Measurements from ENCODE around the gene UHRF1. TPM values are rescaled to one million over a fixed set of nuclear protein-coding genes. Genes with fewer than 3 reads are reported as not detected.

The UHRF1 gene
- total RNA-seq, 1 donor from 2014 or later, result 16.8 TPM

DNA sequence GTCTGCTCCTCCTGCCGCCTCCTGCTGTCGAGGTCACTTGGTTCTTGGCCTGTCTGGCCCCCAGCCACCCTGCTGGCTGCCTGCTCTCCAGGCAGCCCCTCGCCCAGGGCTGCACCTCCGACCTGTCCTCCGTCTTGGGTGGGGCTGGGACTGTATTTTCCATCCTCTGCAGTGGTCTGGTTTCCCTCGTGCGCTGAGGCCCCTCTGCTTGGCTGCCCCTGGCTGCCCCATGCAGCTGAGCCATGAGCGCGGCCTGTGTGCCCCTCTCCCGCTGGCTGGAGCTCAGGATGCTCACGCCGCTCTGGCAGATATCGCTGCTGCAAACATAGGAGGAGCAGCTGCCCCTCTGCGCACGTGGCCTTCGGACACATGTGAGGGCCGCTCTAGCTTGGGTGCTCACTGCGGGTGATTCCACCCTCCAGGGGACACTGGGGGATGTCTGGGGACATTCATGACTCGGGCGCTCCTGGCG is 14.0 kb downstream of the UHRF1 start:
- Mint-ChIP-seq H3K27me3 (ENCODE audit: unreplicated experiment) (peaks cover 7% of the 10 kb centered on the region), H3K36me3 (ENCODE audit: low read depth, unreplicated experiment) (no peaks in the 10 kb centered on the region), H3K9me3 (ENCODE audit: unreplicated experiment) (no peaks in the 10 kb centered on the region), H3K4me3 (ENCODE audit: unreplicated experiment) (no peak overlapping the region), H3K4me1 (ENCODE audit: unreplicated experiment) (no peaks in the 10 kb centered on the region), H3K27ac (ENCODE audit: unreplicated experiment) (no peak overlapping the region)
- TF ChIP-seq, protein P1, sequence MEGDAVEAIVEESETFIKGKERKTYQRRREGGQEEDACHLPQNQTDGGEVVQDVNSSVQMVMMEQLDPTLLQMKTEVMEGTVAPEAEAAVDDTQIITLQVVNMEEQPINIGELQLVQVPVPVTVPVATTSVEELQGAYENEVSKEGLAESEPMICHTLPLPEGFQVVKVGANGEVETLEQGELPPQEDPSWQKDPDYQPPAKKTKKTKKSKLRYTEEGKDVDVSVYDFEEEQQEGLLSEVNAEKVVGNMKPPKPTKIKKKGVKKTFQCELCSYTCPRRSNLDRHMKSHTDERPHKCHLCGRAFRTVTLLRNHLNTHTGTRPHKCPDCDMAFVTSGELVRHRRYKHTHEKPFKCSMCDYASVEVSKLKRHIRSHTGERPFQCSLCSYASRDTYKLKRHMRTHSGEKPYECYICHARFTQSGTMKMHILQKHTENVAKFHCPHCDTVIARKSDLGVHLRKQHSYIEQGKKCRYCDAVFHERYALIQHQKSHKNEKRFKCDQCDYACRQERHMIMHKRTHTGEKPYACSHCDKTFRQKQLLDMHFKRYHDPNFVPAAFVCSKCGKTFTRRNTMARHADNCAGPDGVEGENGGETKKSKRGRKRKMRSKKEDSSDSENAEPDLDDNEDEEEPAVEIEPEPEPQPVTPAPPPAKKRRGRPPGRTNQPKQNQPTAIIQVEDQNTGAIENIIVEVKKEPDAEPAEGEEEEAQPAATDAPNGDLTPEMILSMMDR (IDR thresholded peaks at IDR 0.05; ENCODE audit: unreplicated experiment), result no peak
- DNase-seq (ENCODE audit: low spot score), result no peak

DNA sequence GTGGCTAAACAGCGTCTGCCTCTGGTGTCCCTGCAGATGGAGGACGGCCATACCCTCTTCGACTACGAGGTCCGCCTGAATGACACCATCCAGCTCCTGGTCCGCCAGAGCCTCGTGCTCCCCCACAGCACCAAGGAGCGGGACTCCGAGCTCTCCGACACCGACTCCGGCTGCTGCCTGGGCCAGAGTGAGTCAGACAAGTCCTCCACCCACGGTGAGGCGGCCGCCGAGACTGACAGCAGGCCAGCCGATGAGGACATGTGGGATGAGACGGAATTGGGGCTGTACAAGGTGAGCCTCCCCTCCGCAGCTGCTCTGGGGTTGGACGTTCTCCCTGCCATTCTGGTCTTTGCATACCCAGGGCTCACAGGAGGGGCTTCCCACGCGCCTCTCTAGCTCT is 19.9 kb downstream of the UHRF1 start:
- no peak for DNase-seq (ENCODE audit: low spot score)
- Mint-ChIP-seq H3K36me3 (ENCODE audit: low read depth, unreplicated experiment) (no peaks in the 10 kb centered on the region), H3K27ac (ENCODE audit: unreplicated experiment) (no peak overlapping the region)

DNA sequence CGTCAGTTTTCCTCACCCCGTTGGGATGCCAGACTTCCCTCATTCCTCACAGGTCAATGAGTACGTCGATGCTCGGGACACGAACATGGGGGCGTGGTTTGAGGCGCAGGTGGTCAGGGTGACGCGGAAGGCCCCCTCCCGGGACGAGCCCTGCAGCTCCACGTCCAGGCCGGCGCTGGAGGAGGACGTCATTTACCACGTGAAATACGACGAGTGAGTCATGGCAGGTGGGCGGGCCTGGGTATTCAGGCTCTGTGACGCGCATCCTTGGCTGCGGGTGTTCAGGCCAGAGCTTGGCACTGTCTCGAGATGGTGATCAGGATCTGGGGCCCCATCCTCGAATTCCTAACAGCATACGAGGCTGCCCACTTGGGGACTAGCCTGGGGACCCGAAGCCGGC is 21.4 kb downstream of the UHRF1 start:
- H3K4me1 Mint-ChIP-seq (ENCODE audit: unreplicated experiment), result no peaks in the 10 kb centered on the region

More for the DNA sequence above, 19.9 kb downstream of the UHRF1 start:
- peaks cover 7% of the 10 kb centered on the region for H3K27me3 Mint-ChIP-seq (ENCODE audit: unreplicated experiment)
- TF ChIP-seq, protein P1 (IDR thresholded peaks at IDR 0.05; ENCODE audit: unreplicated experiment), result no peak
- no peaks in the 10 kb centered on the region for H3K9me3 Mint-ChIP-seq (ENCODE audit: unreplicated experiment)
- H3K4me1 Mint-ChIP-seq (ENCODE audit: unreplicated experiment), result no peaks in the 10 kb centered on the region
- no peak overlapping the region for H3K4me3 Mint-ChIP-seq (ENCODE audit: unreplicated experiment)

DNA sequence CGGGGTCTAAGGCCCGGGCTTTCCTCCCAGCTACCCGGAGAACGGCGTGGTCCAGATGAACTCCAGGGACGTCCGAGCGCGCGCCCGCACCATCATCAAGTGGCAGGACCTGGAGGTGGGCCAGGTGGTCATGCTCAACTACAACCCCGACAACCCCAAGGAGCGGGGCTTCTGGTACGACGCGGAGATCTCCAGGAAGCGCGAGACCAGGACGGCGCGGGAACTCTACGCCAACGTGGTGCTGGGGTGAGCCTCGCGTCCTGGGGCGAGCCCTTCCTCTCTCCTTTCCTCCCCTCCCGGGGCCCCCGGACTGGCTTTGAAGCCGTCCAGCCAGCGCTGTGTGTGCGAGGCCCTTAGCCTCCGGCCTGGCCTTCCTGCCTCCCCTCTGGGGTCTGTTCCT is 23.4 kb downstream of the UHRF1 start:
- TF ChIP-seq, protein P1 (IDR thresholded peaks at IDR 0.05; ENCODE audit: unreplicated experiment), result no peak
- no peak overlapping the region for H3K4me3 Mint-ChIP-seq (ENCODE audit: unreplicated experiment)
- H3K27me3 Mint-ChIP-seq (ENCODE audit: unreplicated experiment), result peaks cover 10% of the 10 kb centered on the region
- H3K27ac Mint-ChIP-seq (ENCODE audit: unreplicated experiment), result no peak overlapping the region
- H3K36me3 Mint-ChIP-seq (ENCODE audit: low read depth, unreplicated experiment), result no peaks in the 10 kb centered on the region
- H3K4me1 Mint-ChIP-seq (ENCODE audit: unreplicated experiment), result no peaks in the 10 kb centered on the region
- DNase-seq (ENCODE audit: low spot score), result no peak
- H3K9me3 Mint-ChIP-seq (ENCODE audit: unreplicated experiment), result no peaks in the 10 kb centered on the region

More for the DNA sequence above, 21.4 kb downstream of the UHRF1 start:
- Mint-ChIP-seq H3K9me3 (ENCODE audit: unreplicated experiment) (no peaks in the 10 kb centered on the region), H3K27me3 (ENCODE audit: unreplicated experiment) (peaks cover 10% of the 10 kb centered on the region), H3K27ac (ENCODE audit: unreplicated experiment) (no peak overlapping the region), H3K36me3 (ENCODE audit: low read depth, unreplicated experiment) (no peaks in the 10 kb centered on the region), H3K4me3 (ENCODE audit: unreplicated experiment) (no peak overlapping the region)
- TF ChIP-seq, protein P1 (IDR thresholded peaks at IDR 0.05; ENCODE audit: unreplicated experiment), result no peak
- DNase-seq (ENCODE audit: low spot score), result no peak

DNA sequence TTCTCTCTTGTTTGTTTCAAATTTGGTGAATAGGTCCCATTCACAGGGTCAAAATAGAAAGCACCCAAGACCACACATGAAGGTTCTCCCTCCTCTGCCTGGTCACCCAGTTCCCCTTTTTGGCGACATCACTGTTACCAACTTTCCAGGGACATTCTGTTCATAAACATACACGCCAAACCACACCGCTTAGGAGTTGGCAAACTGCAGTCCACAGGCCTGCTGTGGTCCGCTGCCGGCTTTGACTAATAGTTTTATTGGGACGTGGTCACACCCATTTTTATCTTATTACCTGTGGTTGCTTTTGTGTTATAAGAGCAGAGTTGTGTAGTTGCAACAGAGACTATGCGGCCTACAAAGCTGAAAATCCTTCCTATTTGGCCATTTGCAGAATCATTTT is 24.2 kb downstream of the UHRF1 start:
- H3K27ac Mint-ChIP-seq (ENCODE audit: unreplicated experiment), result no peak overlapping the region
- no peaks in the 10 kb centered on the region for H3K9me3 Mint-ChIP-seq (ENCODE audit: unreplicated experiment)
- peaks cover 9% of the 10 kb centered on the region for H3K27me3 Mint-ChIP-seq (ENCODE audit: unreplicated experiment)

More for the DNA sequence above, 24.2 kb downstream of the UHRF1 start:
- Mint-ChIP-seq H3K4me3 (ENCODE audit: unreplicated experiment) (no peak overlapping the region), H3K4me1 (ENCODE audit: unreplicated experiment) (no peaks in the 10 kb centered on the region), H3K36me3 (ENCODE audit: low read depth, unreplicated experiment) (no peaks in the 10 kb centered on the region)
- DNase-seq (ENCODE audit: low spot score), result no peak
- TF ChIP-seq, protein P1 (IDR thresholded peaks at IDR 0.05; ENCODE audit: unreplicated experiment), result no peak
